Measurements from ENCODE around the gene ZNF552.
"Not testable (repeated sequence)": the region's sequence is repeated elsewhere in the genome, so short reads cannot be mapped to it uniquely, and the experiment has no call there.

Gene ZNF552

GRCh38 chr19:57814505-57815246 is at the start of gene ZNF552:
ZNF552 (minus strand) TSS chr19:57814913; CDS start chr19:57814743, 170 bp downstream.
- peak; percentile 52 to 89 for DNase-seq

- DNase-seq = not testable (repeated sequence)
Measured at GRCh38 chr19:57862351-57862750, 47.6 kb upstream of the ZNF552 start.

GRCh38 chr19:57854117-57854516 is 39.4 kb upstream of the ZNF552 start:
- not testable (repeated sequence) for DNase-seq

- not testable (repeated sequence) for DNase-seq
Measured at GRCh38 chr19:57851812-57852603, 37.3 kb upstream of the ZNF552 start.

GRCh38 chr19:57850553-57851017 is 35.9 kb upstream of the ZNF552 start:
- no peak for DNase-seq

GRCh38 chr19:57849666-57850473 is 35.2 kb upstream of the ZNF552 start, which contains the start of gene ZNF587:
ZNF587 (plus strand) TSS chr19:57849859; CDS start chr19:57850039, 180 bp downstream.
- DNase-seq = peak in 1 of 2 experiments; percentile 48

- DNase-seq = not testable (repeated sequence)
Measured at GRCh38 chr19:57849162-57849665, 34.5 kb upstream of the ZNF552 start.

- not testable (repeated sequence) for DNase-seq
Measured at GRCh38 chr19:57847164-57847563, 32.5 kb upstream of the ZNF552 start.

- DNase-seq = no peak
Measured at GRCh38 chr19:57841122-57841763, 26.5 kb upstream of the ZNF552 start.

- not testable (repeated sequence) for DNase-seq
Measured at GRCh38 chr19:57838622-57839191, 24.0 kb upstream of the ZNF552 start.

- not testable (repeated sequence) for DNase-seq
Measured at GRCh38 chr19:57836991-57837390, 22.3 kb upstream of the ZNF552 start.

- peak; percentile 55 to 61 for DNase-seq
Measured at GRCh38 chr19:57830071-57830602, 15.4 kb upstream of the ZNF552 start, which contains the start of gene ZNF587B. ZNF587B (plus strand) TSS chr19:57830299; CDS start chr19:57830529, 230 bp downstream.

- no peak for DNase-seq
Measured at GRCh38 chr19:57829316-57829715, 14.6 kb upstream of the ZNF552 start.

- no peak for DNase-seq
Measured at GRCh38 chr19:57825511-57825910, 10.8 kb upstream of the ZNF552 start.

- DNase-seq = not testable (repeated sequence)
Measured at GRCh38 chr19:57823608-57824007, 8.9 kb upstream of the ZNF552 start.

GRCh38 chr19:57823155-57823554 is 8.4 kb upstream of the ZNF552 start:
- DNase-seq = not testable (repeated sequence)

- DNase-seq = not testable (repeated sequence)
Measured at GRCh38 chr19:57821501-57821900, 6.8 kb upstream of the ZNF552 start.

- DNase-seq = not testable (repeated sequence)
Measured at GRCh38 chr19:57821095-57821494, 6.4 kb upstream of the ZNF552 start.

GRCh38 chr19:57820599-57820998 is 5.9 kb upstream of the ZNF552 start:
- no peak for DNase-seq

GRCh38 chr19:57819475-57820148 is 4.9 kb upstream of the ZNF552 start:
- peak; percentile 43 to 69 for DNase-seq

- no peak for DNase-seq
Measured at GRCh38 chr19:57818378-57818777, 3.7 kb upstream of the ZNF552 start.
